Posterior cingulate gyrus (tissue), 11 donors: Measurements from ENCODE around the gene PITPNM3.
"Not testable (repeated sequence)": the region's sequence is repeated elsewhere in the genome, so short reads cannot be mapped to it uniquely, and the experiment has no call there.

Experiments
- DNase-seq, 10 donors: peaks; one replicate each; pipeline versions ENCODE4 v3.0.0 to v3.0.0-alpha.2; 2020 to 2021; ENCODE audit warnings: mixed read lengths in 3 of 10
- intact Hi-C: fragments of 100-400 bp; cut with DNase I; formaldehyde crosslinking; loops from one replicate; pipeline ENCODE4 v1.15.1; 2023

Gene PITPNM3

DNA sequence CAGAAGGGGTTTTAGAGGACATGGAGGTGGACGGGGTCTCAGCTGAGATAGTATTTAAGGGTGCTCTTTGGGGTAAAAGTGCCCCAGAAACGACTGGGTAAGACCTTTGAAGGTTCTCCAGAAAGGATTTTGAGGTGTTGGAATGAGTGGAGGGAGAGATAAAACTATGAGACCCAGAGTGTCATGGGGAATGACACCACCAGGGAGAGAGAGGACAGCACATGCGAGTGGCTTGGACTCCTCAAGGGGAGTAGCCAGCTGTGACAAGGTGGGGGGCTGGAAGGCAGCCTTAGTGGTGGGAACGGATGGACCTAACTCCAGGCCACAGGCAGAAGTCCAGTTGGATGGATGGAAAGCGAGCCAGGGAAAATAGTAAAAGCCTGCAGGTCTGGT, 19.2 kb upstream of the PITPNM3 start:
- intact Hi-C loops, result no loop called here
- no peak for DNase-seq

DNA sequence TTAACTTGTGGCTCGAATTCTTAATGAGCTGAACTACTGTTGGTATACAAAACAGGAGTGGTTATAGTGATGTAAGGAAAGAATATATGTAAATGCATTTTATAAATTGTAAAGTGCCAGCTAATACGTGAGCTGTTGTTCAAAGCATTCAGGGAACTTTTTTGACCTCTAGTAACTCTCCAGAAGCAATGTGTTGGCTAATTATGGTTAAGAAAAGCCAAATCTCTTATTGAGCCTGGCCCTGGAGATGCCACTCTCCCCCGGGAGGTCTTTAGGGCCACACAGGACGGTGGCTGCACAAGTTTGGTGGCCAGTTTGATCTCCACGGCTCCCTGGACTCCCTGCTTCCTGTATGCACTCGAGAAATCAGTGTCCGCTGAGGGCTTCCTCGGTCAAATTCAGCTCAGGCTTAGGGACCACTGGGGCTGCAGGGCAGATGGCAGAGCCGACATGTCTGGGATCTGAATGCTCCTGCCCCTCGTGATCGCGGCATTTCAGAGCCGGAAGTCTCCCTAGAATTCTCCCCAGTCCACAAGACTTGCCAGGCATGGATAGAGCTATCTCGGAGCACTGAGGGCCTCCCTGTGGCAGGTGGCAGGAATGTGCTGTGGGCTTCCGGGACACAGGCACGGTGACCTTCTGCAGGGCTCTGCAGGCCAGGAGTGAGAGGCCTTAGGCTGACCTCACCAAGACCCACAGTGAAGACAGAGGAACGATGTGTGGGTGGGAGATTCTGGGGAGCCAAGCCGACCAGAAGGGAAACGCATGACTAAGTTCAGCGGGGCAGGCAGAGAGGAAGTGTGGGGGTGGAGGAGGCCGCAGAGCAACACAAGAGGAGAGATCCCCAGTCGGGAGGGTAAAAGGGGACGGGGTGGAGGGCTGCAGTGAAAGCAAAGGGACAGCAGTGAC, 18.6 kb upstream of the PITPNM3 start:
- DNase-seq, result peak in 3 of 10 donors; percentile 19 to 79 (median 71)
- intact Hi-C loops, result no loop called here

DNA sequence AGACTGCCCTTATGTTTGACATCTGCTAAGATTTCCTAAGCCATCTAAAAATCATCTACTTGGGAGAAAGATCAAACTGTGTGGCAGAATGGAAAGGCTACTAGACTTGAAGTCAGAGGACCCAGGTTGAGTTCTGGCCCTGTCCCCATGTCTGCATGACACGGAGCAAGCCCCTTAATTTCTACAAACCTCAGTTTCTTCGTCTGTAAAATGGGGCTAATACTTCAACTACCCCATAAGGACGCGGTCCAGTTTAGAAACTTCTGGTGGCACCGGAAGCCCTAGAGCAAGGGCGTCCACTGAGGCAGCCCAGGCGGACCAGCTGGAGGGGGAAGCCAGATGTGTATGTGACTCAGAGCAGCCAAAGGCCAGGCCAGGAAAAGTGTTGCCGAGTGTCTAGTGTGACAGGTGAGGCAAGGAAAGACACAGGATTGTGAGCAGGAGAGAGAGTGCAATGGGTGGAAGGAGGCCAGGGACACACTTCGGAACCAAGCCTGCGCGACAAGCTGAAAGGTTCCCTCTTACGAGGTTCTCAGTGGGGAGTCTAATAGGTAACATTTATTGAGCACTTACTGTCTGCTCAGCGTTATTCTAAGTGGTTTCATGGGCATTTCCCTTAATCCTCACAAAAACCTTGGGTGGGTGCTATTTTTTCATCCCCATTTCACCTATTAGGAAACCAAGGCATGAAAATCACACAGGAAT, 17.8 kb upstream of the PITPNM3 start:
- intact Hi-C loops, result no loop called here

DNA sequence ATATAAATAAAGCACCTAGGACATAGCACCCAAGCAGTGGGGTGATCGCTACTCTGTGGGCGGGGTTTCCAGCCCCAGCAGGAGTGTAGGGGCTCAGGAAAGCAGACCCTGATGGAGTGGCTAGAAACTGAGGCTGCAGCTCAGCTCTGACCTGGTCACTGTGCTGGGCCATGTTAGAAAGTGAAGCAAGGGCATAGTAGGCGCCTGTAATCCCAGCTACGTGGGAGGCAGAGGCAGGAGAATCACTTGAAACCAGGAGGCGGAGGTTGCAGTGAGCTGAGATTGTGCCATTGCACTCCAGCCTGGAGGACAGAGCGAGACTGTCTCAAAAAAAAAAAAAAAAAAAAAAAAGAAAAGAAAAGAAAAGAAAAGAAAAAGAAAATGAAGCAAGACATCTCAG, 17.1 kb upstream of the PITPNM3 start:
- peak in 1 of 10 donors; percentile 5 for DNase-seq
- intact Hi-C loops, result not testable (repeated sequence)

More for the DNA sequence above, 17.8 kb upstream of the PITPNM3 start:
- DNase-seq, result peak in 1 of 10 donors; percentile 38

DNA sequence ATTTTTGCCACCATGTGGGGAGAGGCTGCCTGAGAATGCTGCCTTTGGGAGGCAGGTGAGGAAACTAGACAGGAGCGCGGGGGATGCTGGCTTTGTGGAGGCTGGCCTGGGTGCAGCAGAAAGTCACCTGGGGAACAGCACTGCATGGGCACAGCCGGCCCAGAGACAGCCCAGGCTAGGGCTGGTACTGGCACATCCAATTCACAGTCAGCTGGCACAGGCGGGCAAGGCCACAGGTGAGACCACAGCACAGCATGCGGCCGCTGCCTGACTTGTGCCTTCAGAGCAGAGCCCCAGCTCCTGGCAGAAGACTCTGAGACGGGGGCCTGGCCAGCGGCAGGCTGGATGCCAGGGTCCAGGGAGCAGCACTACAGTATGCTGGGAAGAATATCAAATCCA, 16.6 kb upstream of the PITPNM3 start:
- intact Hi-C loops, result no loop called here
- peak in 1 of 10 donors; percentile 69 for DNase-seq

DNA sequence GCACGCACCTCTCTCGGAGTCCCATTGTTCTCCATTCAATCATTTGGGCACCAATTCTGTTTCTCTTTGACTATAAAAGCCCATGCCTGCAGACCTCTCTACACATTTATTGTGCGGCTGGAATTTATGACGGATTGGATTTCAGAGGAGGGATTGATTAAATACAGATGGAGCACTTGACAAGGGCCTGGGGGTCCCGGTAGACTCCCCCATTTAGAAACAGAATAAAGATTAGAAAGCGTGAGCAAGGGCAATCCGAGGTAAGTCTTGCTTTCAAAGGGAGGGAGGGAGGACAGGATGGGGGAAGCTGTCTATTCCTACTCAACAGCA, 15.1 kb upstream of the PITPNM3 start:
- intact Hi-C loops, result no loop called here
- no peak for DNase-seq

DNA sequence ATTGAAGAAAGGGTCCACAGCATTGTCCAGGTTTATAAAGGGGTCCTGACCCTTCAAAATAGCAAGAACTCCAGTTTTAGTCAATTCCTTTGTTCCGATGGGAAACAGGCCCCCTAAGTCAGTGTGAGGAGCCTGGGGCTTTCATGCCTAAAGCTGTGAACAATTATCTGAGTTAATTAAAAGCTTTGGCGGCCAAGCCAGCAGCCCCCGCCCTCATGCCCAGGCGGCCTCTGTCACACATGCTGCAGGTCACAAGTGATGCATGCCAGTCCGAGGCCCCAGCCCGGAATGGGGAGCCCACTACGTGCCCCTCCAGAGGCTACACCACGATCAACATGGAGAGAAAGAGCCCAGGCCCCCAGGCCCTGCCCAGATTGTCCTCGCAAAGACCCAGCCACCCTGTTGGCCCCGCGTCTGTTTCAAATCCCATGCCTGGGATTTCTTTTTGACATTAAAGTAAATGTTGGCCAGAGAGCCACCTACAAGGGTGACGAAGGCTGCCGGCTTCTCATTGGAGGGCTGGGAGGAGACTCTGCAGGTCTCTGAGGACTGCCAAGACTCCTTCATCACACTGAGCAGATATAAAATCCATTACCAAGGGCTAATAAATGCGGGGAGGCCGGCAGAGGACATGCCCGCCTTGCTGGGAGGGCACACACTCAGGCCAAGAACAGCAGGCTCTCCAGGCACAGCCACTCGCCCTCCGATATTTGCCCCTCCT, 14.5 kb upstream of the PITPNM3 start:
- intact Hi-C loops, result no loop called here
- DNase-seq, result peak in 2 of 10 donors; percentile 44 to 82

DNA sequence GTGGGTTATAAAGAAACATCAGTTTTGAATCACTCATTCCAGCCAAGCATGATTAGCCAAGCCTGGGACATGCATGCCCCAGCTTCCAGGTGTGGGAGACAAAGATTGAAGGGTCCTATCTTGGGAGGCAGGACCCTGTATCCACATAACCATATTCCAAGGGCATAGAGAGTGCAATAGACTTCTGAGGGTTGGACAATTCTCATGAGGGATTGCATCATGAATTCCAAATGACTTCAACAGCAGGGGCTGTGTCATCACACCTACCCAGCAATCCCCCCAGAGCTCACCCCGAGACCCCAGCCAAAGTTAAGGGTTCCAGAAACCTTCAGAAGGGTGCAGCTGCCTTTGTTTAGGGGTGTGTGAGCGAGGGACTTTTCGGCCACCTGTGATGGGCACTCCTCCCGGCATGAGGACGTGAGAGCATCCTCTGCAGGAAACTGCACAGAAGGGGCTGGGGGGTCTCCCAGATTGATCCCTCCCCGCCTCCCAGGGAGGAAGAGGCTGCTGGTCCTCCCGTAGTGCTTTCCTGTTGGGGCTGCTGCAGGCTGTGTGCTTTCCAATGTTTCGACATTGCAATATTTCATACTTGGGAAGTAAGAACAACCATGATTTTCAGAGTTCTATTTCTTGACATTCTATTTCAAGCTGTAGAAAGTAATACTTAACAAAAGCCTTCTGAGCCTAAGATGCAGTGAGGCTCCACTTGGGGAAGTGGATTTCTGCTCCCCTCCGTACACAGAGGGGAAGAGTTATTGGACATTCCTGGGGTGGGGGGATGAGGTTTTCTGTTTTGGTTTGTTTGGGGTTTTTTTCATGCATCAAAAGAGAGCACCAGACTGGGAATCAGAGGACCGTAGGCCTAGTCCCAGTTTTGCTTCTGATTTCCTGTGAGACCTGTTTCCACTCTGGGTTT, 13.3 kb upstream of the PITPNM3 start:
- intact Hi-C loops, result no loop called here
- peak in 1 of 10 donors; percentile 69 for DNase-seq

DNA sequence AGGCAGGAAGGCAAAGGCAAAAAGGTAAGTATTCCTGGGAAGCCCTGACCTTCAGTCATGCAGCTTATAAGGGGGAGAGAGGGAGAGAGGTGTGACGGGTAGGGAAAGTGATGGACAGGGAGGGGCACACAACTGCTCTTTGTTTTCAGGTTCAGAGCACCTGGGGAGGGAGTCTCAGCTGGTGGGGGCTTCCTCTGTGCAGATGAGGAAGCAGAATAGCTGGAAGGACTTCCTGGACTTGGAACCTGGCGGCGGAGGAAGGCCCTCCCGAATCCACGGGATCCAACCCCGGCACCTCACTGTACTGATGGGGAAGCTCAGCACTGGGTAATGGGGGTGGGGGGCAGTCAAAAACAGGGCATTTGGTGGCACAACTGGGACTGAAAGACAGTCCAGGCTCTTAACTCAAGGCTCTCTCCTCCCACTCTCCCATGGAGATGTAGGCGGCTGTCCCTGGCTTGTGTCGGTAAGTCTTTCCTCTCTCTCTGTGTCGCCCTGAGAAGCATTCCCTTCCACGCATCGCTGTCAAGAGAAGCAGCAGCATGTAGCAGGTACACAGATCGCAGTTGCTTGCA, 11.9 kb upstream of the PITPNM3 start:
- DNase-seq, result peak in 2 of 10 donors; percentile 56 to 84
- intact Hi-C loops, result no loop called here

DNA sequence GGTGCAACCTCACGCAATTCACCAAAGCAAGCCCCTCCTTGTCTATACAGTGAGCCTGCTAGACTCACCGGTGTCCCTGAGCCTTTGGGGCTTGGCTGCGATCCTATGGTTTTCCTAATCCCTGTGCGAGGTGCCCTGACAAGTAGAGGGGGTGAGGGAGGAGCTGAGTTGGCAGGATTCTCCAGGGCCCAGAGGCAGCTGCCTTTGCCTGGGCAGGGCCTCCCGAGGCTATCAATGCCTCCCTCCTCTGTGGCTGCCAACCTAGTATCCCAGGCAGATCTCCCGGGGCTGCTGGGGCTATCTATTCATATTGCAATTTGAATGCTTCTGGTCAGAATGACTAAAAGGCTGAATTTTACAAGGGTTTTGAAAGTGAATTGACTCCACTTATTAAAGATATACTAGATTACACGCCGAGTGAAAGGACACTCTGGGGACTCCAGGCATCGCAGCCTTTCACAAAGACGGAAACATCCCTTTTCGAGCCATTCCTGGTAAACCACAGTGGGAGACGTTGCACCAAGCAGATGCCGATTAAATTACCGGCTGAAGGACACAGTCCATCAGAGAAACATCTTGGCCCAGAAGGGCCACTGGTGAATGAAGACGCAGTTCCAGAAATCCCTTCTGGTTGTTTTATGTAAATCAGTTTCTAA, 11.3 kb upstream of the PITPNM3 start:
- DNase-seq, result peak in 2 of 10 donors; percentile 51 to 75
- intact Hi-C loops, result no loop called here

DNA sequence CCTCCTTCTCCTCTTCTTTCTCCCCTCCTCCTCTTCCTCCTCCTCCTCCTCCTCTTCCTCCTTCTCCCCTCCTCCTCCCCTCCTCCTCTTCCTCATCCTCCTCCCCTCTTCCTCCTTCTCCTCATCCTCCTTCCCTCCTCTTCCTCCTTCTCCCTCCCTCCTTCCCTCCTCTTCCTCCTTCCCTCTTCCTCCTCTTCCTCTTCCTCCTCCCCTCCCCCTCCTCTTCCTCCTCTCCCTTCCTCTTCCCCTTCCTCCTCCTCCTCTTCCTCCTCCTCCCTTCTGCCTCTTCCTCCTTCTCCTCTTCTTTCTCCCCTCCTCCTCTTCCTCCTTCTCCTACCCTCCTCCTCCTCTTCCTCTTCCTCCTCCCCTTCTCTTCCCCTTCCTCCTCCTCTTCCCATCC, 5.1 kb upstream of the PITPNM3 start:
- intact Hi-C loops, result no loop called here
- no peak for DNase-seq

DNA sequence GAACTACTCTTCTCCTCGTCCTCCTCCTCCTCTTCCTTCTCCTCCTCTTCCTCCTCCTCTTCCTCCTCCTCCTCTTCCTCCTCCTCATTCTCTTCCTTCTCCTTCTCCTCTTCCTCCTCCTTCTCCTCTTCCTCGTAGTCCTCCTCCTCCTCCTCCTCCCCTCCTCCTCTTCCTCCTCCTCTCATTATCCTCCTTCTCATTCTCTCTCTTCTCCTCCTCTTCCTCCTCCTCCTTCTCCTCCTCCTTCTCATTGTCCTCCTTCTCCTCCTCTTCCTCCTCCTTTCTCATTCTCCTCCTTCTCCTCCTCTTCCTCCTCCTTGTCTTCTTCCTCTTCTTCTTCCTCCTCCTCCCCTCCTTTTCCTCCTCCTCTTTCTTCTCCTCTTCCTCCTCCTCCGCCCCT, 4.1 kb upstream of the PITPNM3 start:
- DNase-seq, result no peak
- intact Hi-C loops, result no loop called here

DNA sequence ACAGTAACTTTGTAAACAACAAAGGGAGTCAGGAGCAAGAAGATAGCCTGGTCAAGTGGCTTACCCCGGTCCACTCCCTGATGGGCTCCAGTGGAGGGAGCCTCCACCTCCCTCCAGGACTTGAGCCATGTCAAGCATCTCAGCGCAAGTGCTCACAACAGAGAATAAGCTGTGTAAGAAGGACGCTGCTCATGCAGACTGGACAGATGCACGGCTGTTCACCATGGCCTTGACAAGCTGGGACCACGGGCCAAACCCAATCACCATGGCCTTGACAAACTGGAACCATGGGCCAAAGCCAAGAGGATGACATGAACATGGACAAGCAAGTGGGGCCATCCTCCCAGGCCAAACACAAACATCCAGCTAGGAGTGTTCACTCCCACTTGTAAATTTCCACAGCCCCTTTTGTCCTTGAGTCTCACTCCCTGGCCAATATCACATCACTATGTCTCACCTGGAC, 3.4 kb upstream of the PITPNM3 start:
- intact Hi-C loops, result loop anchor here (10.0 kb wide), 1 partner anchor 65 kb away; no protein-coding TSS in a partner anchor
- DNase-seq, result peak in 2 of 10 donors; percentile 9 to 57

DNA sequence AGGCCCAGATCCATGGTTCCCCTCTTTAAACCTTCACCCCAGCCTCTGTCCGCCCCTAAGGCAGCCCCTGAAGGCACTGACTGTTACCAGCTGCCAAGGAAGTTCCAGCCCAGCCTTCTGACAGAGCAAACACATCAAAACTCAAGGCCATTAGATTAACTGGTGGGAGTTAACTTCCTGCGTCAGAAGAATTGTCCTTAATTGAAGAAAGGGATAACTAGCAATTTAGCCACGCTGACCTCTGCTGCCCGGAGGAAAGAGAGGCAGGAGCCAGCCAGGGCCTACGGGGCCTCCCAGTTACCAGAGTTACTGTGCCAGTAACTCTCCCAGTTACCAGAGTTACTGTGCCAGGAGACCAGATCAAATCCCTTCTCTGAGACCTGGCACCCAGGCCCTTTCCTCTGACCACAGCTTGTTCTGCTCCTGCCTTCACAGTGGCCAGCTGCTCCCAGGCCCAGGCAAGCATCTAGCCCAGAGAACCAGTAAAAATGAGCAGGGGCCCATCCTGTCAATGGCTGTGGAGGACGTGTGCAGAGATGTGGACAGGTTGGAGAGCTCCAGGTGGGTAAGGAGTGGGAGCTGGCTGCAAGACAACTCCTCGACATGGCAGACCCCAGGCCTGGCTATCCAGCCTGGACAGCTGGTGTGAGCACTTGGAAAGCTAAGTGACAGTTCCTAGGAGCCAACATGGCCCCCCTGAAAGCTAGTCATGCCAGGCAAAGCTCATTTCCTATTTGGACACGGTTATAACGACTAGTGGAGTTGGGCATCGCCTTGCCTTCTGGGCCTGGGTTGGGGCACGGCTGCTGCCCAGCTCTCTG, 2.8 kb upstream of the PITPNM3 start:
- intact Hi-C loops, result loop anchor here (10.0 kb wide), 1 partner anchor 64 kb away; no protein-coding TSS in a partner anchor
- DNase-seq, result peak in 3 of 10 donors; percentile 11 to 59 (median 27)

DNA sequence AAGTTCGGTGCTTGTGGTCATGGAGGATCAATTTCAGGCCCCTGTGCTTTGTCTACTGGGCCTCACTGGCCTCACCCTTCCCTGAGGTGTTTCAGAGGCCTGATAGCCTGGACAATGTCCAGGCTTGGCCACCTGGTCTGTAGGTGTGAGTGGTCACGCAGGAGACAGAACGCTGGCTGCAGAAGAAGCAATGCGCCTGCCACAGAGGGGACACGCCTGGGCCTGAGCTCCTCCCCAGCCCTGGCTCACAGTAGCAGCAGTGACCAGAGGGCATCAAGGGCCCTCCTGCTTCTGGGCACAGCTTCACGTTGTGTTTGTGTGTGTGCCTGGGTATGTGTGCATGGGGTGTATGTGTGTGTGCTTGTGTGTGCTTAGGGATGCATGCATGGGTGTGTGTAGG, 1.9 kb upstream of the PITPNM3 start:
- DNase-seq, result peak in 2 of 10 donors; percentile 56 to 62
- intact Hi-C loops, result loop anchor here (10.0 kb wide), 1 partner anchor 63 kb away; no protein-coding TSS in a partner anchor

DNA sequence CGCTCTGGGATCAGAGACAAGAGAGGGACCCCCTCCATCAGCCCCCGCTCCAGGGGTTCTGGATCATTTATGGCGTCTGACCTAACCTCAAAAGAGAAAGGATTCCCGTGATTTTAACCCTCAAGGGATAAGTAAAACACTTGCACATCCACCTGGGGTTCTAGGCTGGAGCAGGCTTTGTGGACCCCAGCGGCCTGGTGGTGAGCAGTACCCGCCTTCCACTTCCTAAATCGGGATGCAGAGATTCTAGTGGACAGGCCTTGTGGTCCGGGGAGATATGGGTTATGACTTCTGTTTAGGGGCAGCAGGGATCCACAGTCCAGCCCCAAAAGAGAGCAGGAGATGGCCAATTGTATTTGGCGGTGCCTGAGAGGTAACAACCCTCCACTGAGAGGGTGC, 684 bp upstream of the PITPNM3 start:
- DNase-seq, result peak in 2 of 10 donors; percentile 79 to 81
- intact Hi-C loops, result loop anchor here (10.0 kb wide), 1 partner anchor 62 kb away; no protein-coding TSS in a partner anchor

DNA sequence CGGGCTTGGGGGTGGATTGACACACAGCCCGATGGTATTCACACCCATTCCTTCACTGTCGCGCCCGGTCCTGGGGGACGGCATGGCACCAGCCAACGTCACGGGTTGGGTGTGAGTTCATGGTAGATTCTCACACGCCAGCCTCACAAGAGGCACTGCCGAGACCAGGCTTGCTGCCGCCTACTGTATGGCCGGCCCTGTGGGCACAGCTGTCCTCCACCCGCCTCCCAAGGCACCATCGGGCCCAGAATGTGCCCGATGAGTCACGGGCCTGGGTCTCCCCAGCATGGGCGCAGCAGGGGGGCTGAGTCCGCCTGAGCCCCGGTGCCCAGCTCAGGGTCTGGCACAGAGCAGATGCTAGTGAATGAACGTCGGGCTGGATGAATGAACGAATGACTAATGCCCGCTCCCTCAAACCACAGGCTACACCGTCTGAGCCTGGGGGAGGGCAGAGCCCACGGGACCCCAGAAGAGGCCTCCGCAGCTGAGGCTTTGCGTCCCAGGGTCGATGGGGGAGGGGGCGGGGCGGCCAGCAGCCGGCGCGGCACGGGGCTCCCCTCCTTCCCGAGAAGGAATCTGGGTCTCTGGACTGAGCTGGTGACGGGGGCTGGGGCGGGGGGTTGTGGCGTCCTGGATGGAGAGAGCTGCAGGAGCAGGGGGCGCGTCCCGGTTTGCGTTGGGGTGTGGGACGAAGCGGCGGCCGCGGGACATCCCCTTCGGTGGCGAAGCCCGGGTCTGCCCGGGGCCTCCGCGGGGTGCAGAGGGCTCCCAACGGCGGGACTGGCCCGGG, 829 bp downstream of the PITPNM3 start:
- peak in 8 of 10 donors; percentile 21 to 93 (median 58) for DNase-seq
- intact Hi-C loops, result loop anchor here (10.0 kb wide), 1 partner anchor 61 kb away; no protein-coding TSS in a partner anchor
